KBM-7 (cell line): ENCODE results near the gene EIF3I.

ENCODE experiments used
- DNase-seq: peaks from one replicate; pipeline ENCODE4 v3.0.0-alpha.2; 2015
- in situ Hi-C: fragments of 300-500 bp; cut with MboI; formaldehyde crosslinking; loops from 2 replicates; pipeline ENCODE4 v1.14.3; 2020; ENCODE audit warnings: low sequenced_read_pairs, low pct_unique_long_range_greater_than_20kb, mixed read lengths

The EIF3I gene

GRCh38 chr1:32223683-32224082 lies 1.5 kb downstream of the EIF3I start:
- in situ Hi-C loops: no loop called here

GRCh38 chr1:32224285-32224684 lies 2.1 kb downstream of the EIF3I start:
- in situ Hi-C loops: no loop called here
- no peak for DNase-seq

More at GRCh38 chr1:32223683-32224082, 1.5 kb downstream of the EIF3I start:
- no peak for DNase-seq

- DNase-seq: no peak
- in situ Hi-C loops: no loop called here
Measured at GRCh38 chr1:32228771-32229170, 6.6 kb downstream of the EIF3I start.

DNA sequence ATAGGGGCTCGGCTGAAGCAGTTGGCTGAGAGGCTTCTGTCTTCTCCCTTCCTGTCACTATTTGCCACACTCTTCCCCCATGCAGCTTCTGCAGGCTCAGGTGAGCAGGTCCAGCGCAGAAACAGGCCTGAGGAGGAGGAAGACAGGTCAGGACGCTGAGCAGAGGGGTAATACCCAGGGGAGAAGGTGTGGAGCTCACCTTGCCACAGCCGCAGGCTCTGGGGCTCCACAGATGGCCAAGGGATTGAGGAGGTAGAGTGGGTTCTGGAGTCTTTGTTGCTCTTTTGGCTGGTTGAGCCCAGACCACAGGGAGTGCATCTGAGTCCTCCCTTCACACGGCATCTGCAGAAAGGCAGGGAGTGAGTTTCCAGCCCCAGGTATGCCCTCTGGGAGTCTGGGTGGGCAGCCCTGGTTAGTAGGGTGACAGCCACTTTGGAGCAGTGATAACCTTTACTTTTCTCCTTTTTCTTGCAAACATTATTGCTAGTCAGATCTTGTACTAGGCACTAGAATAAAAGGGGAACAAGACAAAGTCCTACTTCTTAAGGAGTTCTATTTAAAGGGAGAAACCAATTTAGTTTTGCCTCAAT lies 9.7 kb downstream of the EIF3I start:
- no peak for DNase-seq
- in situ Hi-C loops: no loop called here

- DNase-seq: no peak
- in situ Hi-C loops: no loop called here
Measured at GRCh38 chr1:32232558-32233304, 10.5 kb downstream of the EIF3I start.

DNA sequence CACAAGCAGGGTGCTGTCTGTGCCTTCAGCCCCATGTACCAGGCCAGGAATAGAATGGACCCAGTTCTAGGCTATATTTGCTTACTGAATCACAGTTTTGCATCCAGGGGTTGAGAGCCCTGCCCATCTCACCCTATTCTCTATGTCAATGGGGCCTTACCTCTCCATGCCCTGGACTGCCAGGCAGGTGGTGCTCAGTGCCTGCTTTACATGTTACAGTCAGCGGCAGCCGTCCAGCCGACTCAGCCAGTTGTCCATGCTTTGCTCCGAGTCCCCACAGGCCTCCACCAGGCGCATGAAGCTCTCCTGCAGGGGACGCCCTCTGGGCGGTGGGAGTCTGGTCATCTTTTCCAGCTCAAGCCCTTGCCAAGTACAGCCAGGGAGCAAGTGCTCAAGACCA lies 12.6 kb downstream of the EIF3I start:
- in situ Hi-C loops: no loop called here
- DNase-seq: no peak

DNA sequence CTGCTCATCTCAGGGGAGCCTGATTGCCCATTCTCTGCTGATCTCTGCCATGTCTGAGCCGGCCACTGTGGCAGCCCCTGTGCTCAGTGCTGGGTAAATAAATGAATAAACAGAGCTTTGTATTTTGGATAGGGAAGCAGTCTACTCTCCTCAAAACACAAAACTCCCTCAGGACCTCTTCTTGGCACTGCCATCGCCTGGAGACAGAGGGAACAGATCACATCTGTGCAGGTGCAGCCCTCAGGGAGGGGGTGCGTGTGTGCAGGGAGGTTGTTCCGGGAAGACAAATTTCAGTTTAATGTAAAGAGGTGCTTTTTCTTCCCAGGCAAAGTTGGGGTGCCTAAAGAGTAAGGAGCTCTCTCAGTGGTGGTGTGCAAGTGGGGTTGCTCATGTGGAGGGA lies 17.1 kb downstream of the EIF3I start:
- in situ Hi-C loops: no loop called here
- DNase-seq: no peak

GRCh38 chr1:32239790-32240139 lies 17.6 kb downstream of the EIF3I start:
- DNase-seq: no peak
- in situ Hi-C loops: no loop called here

- in situ Hi-C loops: no loop called here
- no peak for DNase-seq
Measured at GRCh38 chr1:32240140-32240951, 18.1 kb downstream of the EIF3I start.

- in situ Hi-C loops: no loop called here
- DNase-seq: no peak
Measured at GRCh38 chr1:32241001-32241763, 19.0 kb downstream of the EIF3I start.

DNA sequence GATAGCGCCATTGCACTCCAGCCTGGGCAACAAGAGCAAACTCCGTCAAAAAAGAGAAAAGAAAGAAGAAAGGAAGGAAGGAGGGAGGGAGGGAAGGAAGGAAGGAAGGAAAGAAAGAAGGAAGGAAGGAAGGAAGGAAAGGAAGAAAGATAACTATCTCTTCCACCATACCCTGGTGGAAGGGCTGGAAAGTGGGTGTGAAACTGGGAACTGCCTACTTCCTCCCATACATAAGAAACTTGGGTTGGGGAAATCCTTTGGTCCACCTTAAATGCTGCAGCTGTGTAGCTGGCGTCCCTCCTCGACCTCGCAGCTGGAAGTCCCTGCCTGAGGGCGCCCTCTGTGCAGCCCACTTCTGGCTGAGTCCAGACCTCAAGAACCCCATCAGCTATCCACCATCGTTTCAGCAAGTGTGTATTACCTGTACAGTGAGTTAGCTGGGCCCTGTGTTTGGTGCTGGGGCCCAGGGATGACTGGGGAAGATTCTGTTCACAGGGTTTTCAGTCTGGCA lies 20.2 kb downstream of the EIF3I start:
- no peak for DNase-seq
- in situ Hi-C loops: no loop called here

DNA sequence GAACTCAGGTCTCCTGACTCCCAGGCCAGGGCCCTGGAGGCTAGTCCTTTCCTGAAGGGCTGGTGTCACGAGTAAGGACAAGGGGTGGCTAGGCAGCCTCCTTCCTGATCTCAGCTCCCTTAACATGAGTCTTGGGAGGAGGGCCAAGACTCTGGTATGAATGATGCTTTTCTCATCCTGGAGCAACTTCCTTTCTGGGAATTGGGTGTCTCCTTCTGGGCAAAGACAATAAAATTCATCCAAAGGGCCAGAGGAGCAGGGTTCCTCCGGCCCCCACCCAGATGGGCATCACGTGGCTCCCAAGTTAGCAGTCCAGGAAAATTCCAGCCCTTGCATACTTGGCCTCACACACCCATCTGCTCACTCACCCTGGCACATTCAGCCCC lies 24.7 kb downstream of the EIF3I start, which contains the start of gene FAM167B:
Gene FAM167B, plus strand, starts transcription at position 335 of the 386 bp plus-strand sequence. CDS start 200 bp downstream, outside the sequence.
- DNase-seq: no peak
- in situ Hi-C loops: no loop called here

- DNase-seq: no peak
- in situ Hi-C loops: no loop called here
Measured at GRCh38 chr1:32247452-32247851, 25.2 kb downstream of the EIF3I start.

DNA sequence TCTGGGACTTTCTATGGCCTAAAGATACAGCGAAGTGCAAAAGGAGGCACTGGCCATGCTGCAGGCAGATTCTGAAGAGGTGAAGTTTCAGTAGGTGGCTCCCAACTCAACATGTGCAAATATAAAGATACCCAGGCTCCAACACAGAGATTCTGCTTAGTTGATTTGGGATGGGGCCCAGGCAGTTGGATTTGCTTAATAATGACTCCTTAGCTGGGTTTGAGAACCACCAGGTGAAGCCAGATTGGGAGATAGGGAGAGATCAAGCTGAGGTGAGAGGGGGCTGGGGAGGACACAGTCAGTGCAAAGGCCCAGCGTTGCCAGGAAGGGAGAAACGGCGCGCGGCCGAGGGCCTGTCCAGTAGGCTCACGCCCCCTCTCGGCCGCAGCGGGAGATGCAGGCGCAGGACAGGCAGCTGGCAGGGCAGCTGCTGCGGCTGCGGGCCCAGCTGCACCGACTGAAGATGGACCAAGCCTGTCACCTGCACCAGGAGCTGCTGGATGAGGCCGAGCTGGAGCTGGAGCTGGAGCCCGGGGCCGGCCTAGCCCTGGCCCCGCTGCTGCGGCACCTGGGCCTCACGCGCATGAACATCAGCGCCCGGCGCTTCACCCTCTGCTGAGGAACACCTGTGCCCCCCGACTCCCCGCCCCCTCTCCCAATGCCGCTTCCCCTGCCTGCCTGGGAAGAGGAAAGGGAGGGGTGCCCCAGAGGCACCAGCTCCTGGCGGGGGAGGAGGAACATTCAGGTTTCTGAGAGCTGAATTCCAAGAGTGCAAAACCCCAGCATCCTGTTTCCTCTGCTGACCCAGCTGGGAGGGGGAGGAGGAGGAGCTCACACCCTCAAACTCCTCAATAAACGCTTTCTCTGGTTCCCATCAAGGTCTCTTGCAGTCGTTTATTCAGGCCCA lies 26.0 kb downstream of the EIF3I start:
- DNase-seq: peak; percentile 76
- in situ Hi-C loops: no loop called here

GRCh38 chr1:32249831-32250525 lies 27.8 kb downstream of the EIF3I start:
- peak; percentile 74 for DNase-seq
- in situ Hi-C loops: no loop called here

- in situ Hi-C loops: no loop called here
- DNase-seq: no peak
Measured at GRCh38 chr1:32250893-32251716, 28.9 kb downstream of the EIF3I start, which contains the start of gene LCK. LCK (plus strand) TSS chr1:32251265; CDS start chr1:32274330, 23,065 bp downstream.
